ENCODE measurements around the gene EPHA2. TPM values are rescaled to one million over a fixed set of nuclear protein-coding genes. Genes with fewer than 3 reads are reported as not detected.
A peak's percentile ranks its signal among the peaks of the same experiment; 100 is the strongest.

EPHA2 gene
- total RNA-seq, 1 donor from 2014 or later = not detected

DNA sequence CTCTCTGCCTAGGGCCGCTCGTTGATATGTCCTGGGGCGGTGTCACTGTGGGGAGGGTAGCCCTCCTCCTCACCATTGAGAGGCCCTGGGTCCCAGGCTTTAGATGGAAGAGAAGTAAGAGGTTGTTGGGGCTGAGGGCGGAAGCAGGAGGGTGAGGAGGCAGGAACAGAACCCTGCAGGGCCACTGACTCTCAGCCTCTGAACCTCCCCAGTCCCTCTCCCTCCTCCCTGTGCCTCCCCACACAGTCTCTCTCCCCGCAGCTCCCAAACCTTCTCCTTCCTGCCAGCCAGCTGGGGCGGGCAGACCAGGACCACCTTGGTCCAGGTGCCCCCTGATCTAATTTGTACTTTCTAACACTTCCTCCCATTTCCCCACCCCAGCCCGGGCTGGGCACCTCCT lies 68.1 kb downstream of the EPHA2 start:
- Mint-ChIP-seq H3K36me3 (ENCODE audit: low read depth) (no peaks in the 10 kb centered on the region), H3K4me1 (ENCODE audit: low read depth) (no peaks in the 10 kb centered on the region), H3K4me3 (ENCODE audit: low read depth) (no peak overlapping the region), H3K9me3 (no peaks in the 10 kb centered on the region), H3K27me3 (ENCODE audit: low read depth) (peaks cover 2% of the 10 kb centered on the region), H3K27ac (no peak overlapping the region)
- intact Hi-C loops (cut with micrococcal nuclease) = no loop called here
- DNase-seq (ENCODE audit: low spot score) = no peak

DNA sequence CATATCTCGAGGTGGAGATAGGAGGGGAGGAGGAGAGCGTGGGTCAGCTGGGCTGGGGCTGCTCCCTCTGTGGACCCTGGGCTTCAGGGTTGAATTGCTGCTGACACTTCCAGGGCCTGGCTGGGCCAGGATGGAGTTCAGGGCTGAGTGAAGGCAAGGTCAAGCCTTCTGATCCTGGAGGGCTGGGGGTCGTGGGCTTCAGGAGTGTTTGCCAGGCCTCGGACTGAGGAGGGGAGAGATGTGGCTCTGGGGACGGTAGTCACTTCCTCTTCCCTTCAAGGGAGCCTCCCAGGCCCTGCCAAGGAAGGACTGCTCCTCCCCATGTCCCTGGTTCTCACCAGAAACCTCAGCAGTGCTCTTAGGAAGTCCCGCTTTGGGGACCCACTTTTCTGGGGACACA lies 70.3 kb downstream of the EPHA2 start:
- no peak for DNase-seq (ENCODE audit: low spot score)
- Mint-ChIP-seq H3K9me3 (no peaks in the 10 kb centered on the region), H3K4me3 (ENCODE audit: low read depth) (no peak overlapping the region), H3K27me3 (ENCODE audit: low read depth) (peaks cover 2% of the 10 kb centered on the region), H3K36me3 (ENCODE audit: low read depth) (no peaks in the 10 kb centered on the region), H3K27ac (no peak overlapping the region), H3K4me1 (ENCODE audit: low read depth) (no peaks in the 10 kb centered on the region)
- intact Hi-C loops (cut with micrococcal nuclease) = no loop called here

DNA sequence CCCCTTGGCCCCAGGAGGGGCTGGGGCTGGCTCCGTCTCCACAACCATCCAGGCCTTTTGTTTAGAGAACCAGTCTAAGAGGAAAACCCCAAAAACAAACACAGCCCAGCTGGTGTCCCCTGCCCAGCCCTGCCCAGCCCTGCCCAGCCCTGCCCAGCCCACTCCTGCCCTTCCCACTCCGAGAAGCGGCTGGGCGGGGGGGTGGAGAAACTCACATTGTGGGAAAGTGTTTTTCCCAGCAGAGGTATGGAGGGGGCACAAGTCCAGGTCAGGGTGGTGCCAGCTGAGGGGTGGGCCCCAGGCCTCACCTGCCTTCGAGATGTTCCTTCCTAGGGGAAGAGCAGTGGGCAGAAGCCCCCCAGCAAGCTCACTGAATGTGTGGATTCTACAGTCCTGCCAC lies 72.4 kb downstream of the EPHA2 start:
- intact Hi-C loops (cut with micrococcal nuclease) = no loop called here
- Mint-ChIP-seq H3K27me3 (ENCODE audit: low read depth) (peaks cover 2% of the 10 kb centered on the region), H3K4me3 (ENCODE audit: low read depth) (no peak overlapping the region), H3K9me3 (no peaks in the 10 kb centered on the region), H3K36me3 (ENCODE audit: low read depth) (no peaks in the 10 kb centered on the region), H3K4me1 (ENCODE audit: low read depth) (peaks cover 6% of the 10 kb centered on the region), H3K27ac (no peak overlapping the region)
- no peak for DNase-seq (ENCODE audit: low spot score)

DNA sequence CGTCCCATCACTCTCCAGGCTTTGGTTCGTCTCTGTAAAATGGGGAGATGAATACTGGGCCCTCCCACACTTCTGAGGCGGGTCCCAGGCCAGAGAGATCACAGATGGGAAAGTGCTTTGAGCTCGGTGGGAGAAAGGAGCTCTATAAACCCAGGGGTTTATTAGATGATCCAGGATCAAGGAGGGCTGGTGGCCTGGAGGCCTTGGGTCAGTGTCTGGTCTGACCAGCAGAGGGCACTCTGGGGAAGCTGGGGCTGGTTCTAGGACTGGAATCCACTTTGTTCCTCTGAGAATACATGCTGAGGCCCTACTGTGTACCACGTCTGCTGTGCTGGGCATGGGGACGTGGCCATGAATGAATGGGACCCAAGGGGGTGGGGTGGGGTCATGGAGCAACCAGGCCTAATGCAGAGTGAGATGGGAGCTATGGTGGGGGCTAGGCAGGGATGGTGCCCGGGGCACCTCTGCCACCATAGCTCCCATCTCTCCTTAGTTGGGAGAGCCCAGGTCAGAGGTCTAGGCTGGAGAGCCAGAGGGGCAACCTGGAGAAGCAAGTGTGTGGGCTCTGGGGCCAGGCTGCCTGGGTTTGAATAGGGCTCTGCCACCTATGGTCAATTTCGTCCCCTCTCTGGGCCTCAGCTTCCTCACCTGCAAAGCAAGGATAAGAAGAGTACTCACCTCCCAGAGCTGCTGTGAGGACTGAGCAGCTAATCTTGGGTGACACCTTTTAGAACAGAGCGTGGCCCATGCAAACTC lies 73.4 kb downstream of the EPHA2 start:
- H3K27me3 Mint-ChIP-seq (ENCODE audit: low read depth) = peaks cover 2% of the 10 kb centered on the region
- H3K36me3 Mint-ChIP-seq (ENCODE audit: low read depth) = no peaks in the 10 kb centered on the region
- H3K27ac Mint-ChIP-seq = no peak overlapping the region
- peaks cover 6% of the 10 kb centered on the region for H3K4me1 Mint-ChIP-seq (ENCODE audit: low read depth)
- intact Hi-C loops (cut with micrococcal nuclease) = no loop called here
- no peak overlapping the region for H3K4me3 Mint-ChIP-seq (ENCODE audit: low read depth)
- H3K9me3 Mint-ChIP-seq = no peaks in the 10 kb centered on the region
- peak; percentile 53 for DNase-seq (ENCODE audit: low spot score)

DNA sequence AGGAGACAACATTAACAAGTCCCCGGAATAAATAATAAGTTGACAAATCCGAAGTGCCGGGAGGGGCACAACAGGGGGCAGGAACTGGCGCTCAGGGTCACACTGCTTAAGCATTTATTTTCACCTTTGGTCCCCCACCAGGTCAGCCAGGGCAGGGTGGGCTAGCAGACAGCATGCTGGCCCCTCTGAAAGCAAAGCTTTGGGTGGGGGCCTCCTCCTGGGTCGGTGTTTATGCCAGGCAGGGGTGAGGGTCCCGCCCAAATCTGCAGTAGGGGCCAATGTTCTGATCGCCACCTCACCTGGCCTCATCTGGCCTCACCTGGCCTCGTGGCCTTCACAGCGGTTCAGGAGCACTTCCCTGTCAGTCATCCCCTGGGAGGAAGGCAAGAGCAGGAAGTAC lies 74.2 kb downstream of the EPHA2 start:
- H3K27me3 Mint-ChIP-seq (ENCODE audit: low read depth) = peaks cover 2% of the 10 kb centered on the region
- no peaks in the 10 kb centered on the region for H3K36me3 Mint-ChIP-seq (ENCODE audit: low read depth)
- H3K27ac Mint-ChIP-seq = no peak overlapping the region
- DNase-seq (ENCODE audit: low spot score) = no peak
- no peak overlapping the region for H3K4me3 Mint-ChIP-seq (ENCODE audit: low read depth)
- intact Hi-C loops (cut with micrococcal nuclease) = no loop called here
- peaks cover 6% of the 10 kb centered on the region for H3K4me1 Mint-ChIP-seq (ENCODE audit: low read depth)
- no peaks in the 10 kb centered on the region for H3K9me3 Mint-ChIP-seq

DNA sequence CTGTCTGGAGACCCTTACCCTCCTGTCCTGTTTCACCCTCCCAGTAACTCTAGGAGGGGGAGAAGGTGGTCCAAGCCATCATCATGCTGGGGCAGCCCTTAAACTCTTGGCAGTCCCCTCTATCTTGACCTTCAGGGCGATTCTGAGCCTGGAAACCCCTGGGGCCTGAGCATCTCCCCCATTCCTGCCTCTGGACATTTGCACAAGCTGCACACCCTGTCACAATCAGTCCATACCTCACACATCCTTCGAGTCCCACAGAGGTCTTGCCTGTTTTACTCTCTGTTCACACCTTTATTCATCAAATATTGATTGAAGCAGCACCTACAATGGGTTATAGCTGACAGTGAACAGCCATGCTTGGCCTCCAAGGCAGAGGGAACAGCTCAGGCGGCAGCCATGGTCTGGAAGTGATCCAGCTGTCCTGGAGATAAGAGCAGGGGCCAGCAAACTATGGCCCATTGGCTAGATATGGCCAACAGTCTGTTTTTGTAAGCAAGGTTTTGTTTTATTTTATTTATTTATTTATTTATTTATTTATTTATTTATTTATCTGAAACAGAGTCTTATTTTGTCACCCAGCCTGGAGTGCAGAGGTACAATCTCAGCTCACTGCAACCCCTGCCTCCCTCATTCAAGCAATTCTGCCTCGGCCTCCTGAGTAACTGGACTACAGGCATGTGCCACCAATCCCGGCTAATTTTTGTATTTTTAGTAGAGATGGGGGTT lies 75.3 kb downstream of the EPHA2 start:
- DNase-seq (ENCODE audit: low spot score) = no peak
- intact Hi-C loops (cut with micrococcal nuclease) = no loop called here
- H3K27me3 Mint-ChIP-seq (ENCODE audit: low read depth) = peaks cover 4% of the 10 kb centered on the region
- no peaks in the 10 kb centered on the region for H3K36me3 Mint-ChIP-seq (ENCODE audit: low read depth)
- H3K27ac Mint-ChIP-seq = no peak overlapping the region
- no peaks in the 10 kb centered on the region for H3K9me3 Mint-ChIP-seq
- peaks cover 6% of the 10 kb centered on the region for H3K4me1 Mint-ChIP-seq (ENCODE audit: low read depth)
- H3K4me3 Mint-ChIP-seq (ENCODE audit: low read depth) = no peak overlapping the region

DNA sequence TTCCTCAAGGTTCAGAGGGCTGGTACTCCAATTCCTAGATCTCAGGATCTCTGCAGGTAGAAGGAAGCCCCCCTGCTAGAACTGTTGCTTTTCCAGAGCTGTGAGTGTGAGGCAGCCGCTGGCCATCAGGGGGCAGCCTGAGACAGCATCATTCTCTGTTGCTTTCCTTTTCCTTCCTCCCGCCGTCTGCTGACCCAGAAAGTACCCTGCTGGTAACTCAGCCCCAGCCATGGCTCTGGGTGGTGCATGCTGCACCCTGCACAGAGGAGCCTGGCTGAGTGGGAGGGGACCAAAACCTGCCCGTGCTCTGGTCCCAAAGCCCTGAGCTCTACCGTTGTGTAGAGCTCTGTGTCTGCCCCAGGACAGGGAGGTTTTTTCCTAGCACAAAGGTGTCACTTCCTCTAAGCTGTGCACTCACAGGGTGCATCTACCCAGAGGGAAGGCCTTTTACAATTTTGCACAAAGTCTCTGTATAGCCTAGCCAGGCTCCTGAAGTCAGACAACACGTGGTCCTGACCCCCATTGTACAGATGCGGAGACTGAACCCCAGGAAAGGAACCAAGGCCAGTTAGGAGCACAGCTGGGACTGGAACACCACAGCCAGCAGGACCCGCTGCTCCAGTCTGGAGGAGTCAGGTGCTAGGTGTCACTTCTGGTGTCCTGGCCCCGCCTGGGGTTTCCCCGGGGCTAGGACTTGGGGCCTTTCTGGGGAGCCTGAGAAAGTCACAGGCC lies 76.8 kb downstream of the EPHA2 start:
- H3K27me3 Mint-ChIP-seq (ENCODE audit: low read depth) = peaks cover 6% of the 10 kb centered on the region
- H3K36me3 Mint-ChIP-seq (ENCODE audit: low read depth) = no peaks in the 10 kb centered on the region
- no peak overlapping the region for H3K27ac Mint-ChIP-seq
- H3K4me1 Mint-ChIP-seq (ENCODE audit: low read depth) = peaks cover 10% of the 10 kb centered on the region
- no peaks in the 10 kb centered on the region for H3K9me3 Mint-ChIP-seq
- H3K4me3 Mint-ChIP-seq (ENCODE audit: low read depth) = peak overlapping the region; percentile 47
- peak; percentile 63 for DNase-seq (ENCODE audit: low spot score)
- intact Hi-C loops (cut with micrococcal nuclease) = loop anchor here (1.0 to 2.0 kb wide), 2 partner anchors 108 to 166 kb away; no protein-coding TSS in a partner anchor

DNA sequence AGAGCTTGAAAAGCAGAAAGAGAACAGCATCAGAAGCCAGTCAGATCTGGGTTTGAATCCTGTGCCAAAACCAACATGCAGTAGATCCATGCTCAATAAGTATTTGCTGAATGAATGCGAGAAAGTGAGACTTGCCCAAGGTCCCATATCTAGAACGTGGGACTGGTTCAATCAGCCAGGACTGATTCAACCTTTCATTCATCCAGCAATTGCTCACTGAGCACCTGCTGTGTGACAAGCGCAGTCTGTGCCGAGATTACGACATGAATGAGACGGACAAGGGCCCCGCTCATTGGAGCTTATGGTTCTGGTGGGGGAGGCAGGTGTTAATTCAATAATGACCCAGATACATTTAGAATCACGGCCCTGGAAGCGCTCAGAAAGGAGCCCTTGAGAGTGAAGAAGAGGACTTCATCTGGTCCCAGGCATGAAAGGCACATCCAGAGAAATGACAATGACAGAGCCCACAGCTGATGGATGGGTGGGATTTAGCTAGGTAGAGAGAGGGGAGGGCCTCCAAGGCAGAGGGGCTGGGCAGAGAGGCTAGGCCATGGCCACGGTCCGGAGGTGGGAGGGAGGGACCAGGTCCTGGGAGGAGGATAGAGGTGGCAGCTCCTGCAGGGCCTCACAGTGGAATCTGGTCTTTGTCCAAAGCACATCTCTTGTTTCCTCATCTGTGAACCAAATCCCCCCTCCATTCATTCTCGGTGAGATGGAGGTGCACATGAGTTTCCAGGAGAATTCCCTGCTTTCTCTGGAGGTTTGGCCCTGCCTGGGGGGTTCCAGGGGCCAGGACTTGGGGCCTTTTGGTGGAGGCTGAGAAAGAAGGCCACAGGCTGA lies 78.2 kb downstream of the EPHA2 start:
- Mint-ChIP-seq H3K27me3 (ENCODE audit: low read depth) (peaks cover 14% of the 10 kb centered on the region), H3K4me3 (ENCODE audit: low read depth) (no peak overlapping the region), H3K4me1 (ENCODE audit: low read depth) (peaks cover 14% of the 10 kb centered on the region), H3K27ac (no peak overlapping the region), H3K9me3 (no peaks in the 10 kb centered on the region), H3K36me3 (ENCODE audit: low read depth) (no peaks in the 10 kb centered on the region)
- intact Hi-C loops (cut with micrococcal nuclease) = loop anchor here (2.0 kb wide), 1 partner anchor 167 kb away; no protein-coding TSS in a partner anchor
- DNase-seq (ENCODE audit: low spot score) = no peak

DNA sequence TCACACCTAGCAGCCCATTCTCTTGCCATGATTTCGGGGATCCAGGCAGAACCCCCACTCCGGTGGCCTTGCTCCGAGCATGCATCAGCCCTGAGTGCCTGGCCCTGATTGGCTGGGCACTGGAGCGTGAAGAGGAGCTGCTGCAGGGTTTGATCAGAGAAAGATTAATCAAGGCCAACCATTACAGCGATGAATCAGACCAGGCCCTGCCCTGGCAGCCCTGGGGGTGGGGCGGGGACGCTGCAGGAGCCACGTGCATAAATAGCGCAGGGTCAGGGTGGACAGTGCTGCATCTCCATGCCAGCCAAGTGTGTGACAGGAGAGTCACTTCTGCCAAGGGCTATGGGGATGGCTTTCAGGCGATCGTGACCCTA lies 79.0 kb downstream of the EPHA2 start:
- Mint-ChIP-seq H3K4me3 (ENCODE audit: low read depth) (no peak overlapping the region), H3K36me3 (ENCODE audit: low read depth) (no peaks in the 10 kb centered on the region), H3K27ac (no peak overlapping the region), H3K9me3 (no peaks in the 10 kb centered on the region), H3K4me1 (ENCODE audit: low read depth) (peaks cover 14% of the 10 kb centered on the region), H3K27me3 (ENCODE audit: low read depth) (peaks cover 20% of the 10 kb centered on the region)
- DNase-seq (ENCODE audit: low spot score) = no peak
- intact Hi-C loops (cut with micrococcal nuclease) = no loop called here

DNA sequence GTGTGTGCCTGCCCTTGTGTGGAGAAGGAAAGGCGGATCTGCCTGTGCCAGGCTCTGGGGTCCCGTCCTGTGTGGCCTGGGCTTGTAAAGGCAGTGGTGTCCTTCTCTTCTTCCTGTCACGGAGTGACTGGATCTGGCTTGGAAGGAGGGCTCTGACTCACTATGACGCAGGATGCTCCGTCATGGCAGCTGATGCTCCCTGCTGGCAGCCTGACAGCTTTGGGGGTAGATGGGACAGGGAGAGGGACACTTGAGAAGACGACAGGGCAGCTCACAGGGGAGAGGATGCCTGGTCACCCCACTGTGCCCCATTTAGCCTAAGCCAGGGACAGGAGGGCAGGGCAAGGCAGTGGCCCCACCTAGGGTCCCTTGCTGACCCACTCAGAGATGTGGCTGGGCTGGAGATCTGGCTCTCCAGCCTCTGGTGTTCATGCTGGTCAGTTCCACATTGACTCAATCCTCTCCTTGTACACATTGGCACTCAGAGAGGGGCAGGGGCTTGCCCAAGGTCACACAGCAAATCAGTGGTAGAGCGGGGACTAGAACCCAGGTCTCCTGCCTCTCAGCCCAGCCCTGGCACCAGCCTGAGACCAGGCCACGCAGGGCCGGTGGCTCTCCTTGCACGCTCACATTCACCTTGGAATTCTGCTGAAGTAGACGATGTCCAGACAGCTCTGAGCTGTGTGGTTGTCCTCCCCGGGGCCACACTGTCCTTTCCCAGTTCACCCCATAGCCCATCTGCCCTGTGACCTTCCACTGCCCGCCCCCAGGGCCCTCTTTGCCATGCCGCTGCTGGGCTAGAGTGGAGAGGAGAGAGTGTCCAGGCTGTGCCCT lies 79.6 kb downstream of the EPHA2 start:
- no peaks in the 10 kb centered on the region for H3K9me3 Mint-ChIP-seq
- no peaks in the 10 kb centered on the region for H3K36me3 Mint-ChIP-seq (ENCODE audit: low read depth)
- H3K4me3 Mint-ChIP-seq (ENCODE audit: low read depth) = no peak overlapping the region
- intact Hi-C loops (cut with micrococcal nuclease) = no loop called here
- no peak for DNase-seq (ENCODE audit: low spot score)
- no peak overlapping the region for H3K27ac Mint-ChIP-seq
- peaks cover 20% of the 10 kb centered on the region for H3K27me3 Mint-ChIP-seq (ENCODE audit: low read depth)
- H3K4me1 Mint-ChIP-seq (ENCODE audit: low read depth) = peaks cover 14% of the 10 kb centered on the region

DNA sequence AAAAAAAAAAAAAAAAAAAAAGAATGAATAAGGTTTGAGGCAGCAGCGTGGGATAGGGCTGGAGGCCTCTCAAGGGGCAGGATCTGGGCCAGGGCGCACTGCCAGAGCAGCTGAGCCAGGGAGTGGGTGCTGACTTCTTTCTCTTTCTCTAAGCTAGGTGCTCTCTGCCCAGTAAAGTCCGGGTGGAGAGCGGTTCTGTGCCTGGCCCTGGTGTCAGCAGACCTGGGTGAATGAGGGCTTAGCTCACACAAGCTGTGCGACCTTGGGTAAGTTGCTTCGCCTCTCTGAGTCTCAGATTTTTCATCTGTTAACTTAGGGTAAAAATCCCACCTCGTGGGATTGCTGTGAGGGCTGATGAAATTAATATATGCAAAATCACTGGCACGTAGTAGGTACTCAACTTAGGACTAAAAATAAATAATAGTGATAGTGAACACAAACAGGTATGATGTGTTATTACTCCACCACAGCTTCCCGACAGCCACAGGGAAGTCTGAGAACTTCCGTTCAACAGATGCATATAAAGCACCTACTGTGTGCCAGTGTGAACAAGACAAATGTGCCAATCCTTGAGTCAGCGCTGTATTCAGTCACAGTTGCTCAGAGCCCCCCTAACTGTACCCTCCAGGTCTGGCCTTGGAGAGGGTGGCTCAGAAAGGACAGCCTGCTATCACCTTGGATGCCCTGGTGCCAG lies 80.4 kb downstream of the EPHA2 start:
- Mint-ChIP-seq H3K4me1 (ENCODE audit: low read depth) (peaks cover 17% of the 10 kb centered on the region), H3K27me3 (ENCODE audit: low read depth) (peaks cover 20% of the 10 kb centered on the region), H3K4me3 (ENCODE audit: low read depth) (no peak overlapping the region), H3K9me3 (no peaks in the 10 kb centered on the region), H3K27ac (no peak overlapping the region), H3K36me3 (ENCODE audit: low read depth) (no peaks in the 10 kb centered on the region)
- intact Hi-C loops (cut with micrococcal nuclease) = no loop called here
- no peak for DNase-seq (ENCODE audit: low spot score)
